Mucosa of descending colon (tissue), 3 donors: ENCODE data around the gene IL1RAPL2. TPM values are rescaled to one million over a fixed set of nuclear protein-coding genes. Genes with fewer than 3 reads are reported as not detected.

ENCODE experiments used
- ATAC-seq: fragments of 200-7000 bp; cut with Tn5 transposase; one replicate; pipeline ENCODE4 v1.9.1; 2020; ENCODE audit warnings: mild to moderate bottlenecking, moderate library complexity
- DNase-seq, 3 donors: peaks; one replicate each; pipeline ENCODE4 v3.0.0-alpha.2; 2020
- H3K36me3 ChIP-seq: fragments of 200-600 bp; one replicate; pipeline ENCODE4 v1.8.0; 2021; ENCODE audit warnings: low read depth, mild to moderate bottlenecking
- H3K4me1 ChIP-seq: fragments of 200-600 bp; one replicate; pipeline ENCODE4 v1.8.0; 2021; ENCODE audit warnings: low read depth, mild to moderate bottlenecking
- H3K4me3 ChIP-seq: fragments of 200-600 bp; one replicate; pipeline ENCODE4 v1.8.0; 2021; ENCODE audit warnings: mild to moderate bottlenecking
- H3K9me3 ChIP-seq: fragments of 200-600 bp; one replicate; pipeline ENCODE4 v1.8.0; 2021; ENCODE audit warnings: mild to moderate bottlenecking
- CTCF ChIP-seq: fragments of 200-600 bp; IDR thresholded peaks from one replicate; pipeline ENCODE4 v1.8.0; 2022; ENCODE audit warnings: antibody characterized with exemption, mild to moderate bottlenecking
- intact Hi-C, 2 donors: fragments of 100-400 bp; cut with DNase I in 1 of 2; cut with micrococcal nuclease in 1 of 2; formaldehyde crosslinking; loops; one replicate each; pipeline versions ENCODE4 v1.11.0 to v1.11.1; 2022; cut with DNase I, micrococcal nuclease
- total RNA-seq, 3 donors: library from RNA; stranded (reverse); fragmentation: NEBNext Ultra II Directional in 2 of 3; extraction: Animal tissue kit (Norgen Biotek cat#: 25700) in 2 of 3; gene quantifications; one replicate each; pipeline versions ENCODE4 v1.2.1 to v1.2.4, GENCODE V29; 2021 to 2023
- donor health status: DM: no; HTN: no; CAD: no; lungs with moderate emphysema.
- donor health status: DM: no; HTN: no; CAD: no.
- donor health status: DM: no; HTN: yes; CAD: no.

Gene IL1RAPL2
- total RNA-seq, 3 donors from 2014 or later: 0.19 TPM; not detected in 2

- ATAC-seq: no peak
Observed at GRCh38 chrX:105302246-105302645, 736.2 kb downstream of the IL1RAPL2 start.

GRCh38 chrX:105307762-105308161 is 741.8 kb downstream of the IL1RAPL2 start:
- H3K36me3 ChIP-seq: no peaks in the 10 kb centered on the region
- H3K4me3 ChIP-seq: no peak overlapping the region
- DNase-seq (no peak), ATAC-seq (no peak)
- no peaks in the 10 kb centered on the region for H3K9me3 ChIP-seq
- intact Hi-C loops: no loop called here
- TF ChIP-seq CTCF: no peak
- no peaks in the 10 kb centered on the region for H3K4me1 ChIP-seq

More at GRCh38 chrX:105302246-105302645, 736.2 kb downstream of the IL1RAPL2 start:
- DNase-seq: no peak
- Histone ChIP-seq H3K4me3 (no peak overlapping the region), H3K4me1 (no peaks in the 10 kb centered on the region), H3K36me3 (no peaks in the 10 kb centered on the region), H3K9me3 (no peaks in the 10 kb centered on the region)
- TF ChIP-seq CTCF: no peak
- intact Hi-C loops: no loop called here

- no peak for TF ChIP-seq CTCF
- no peak overlapping the region for H3K4me3 ChIP-seq
- H3K9me3 ChIP-seq: no peaks in the 10 kb centered on the region
- ATAC-seq (no peak), DNase-seq (no peak)
- intact Hi-C loops: no loop called here
- no peaks in the 10 kb centered on the region for H3K4me1 ChIP-seq
- no peaks in the 10 kb centered on the region for H3K36me3 ChIP-seq
Observed at GRCh38 chrX:105313596-105313995, 747.6 kb downstream of the IL1RAPL2 start.

GRCh38 chrX:105314458-105314857 is 748.5 kb downstream of the IL1RAPL2 start:
- H3K9me3 ChIP-seq: no peaks in the 10 kb centered on the region
- DNase-seq: no peak
- no peak for TF ChIP-seq CTCF
- no peaks in the 10 kb centered on the region for H3K36me3 ChIP-seq
- H3K4me3 ChIP-seq: no peak overlapping the region
- no peaks in the 10 kb centered on the region for H3K4me1 ChIP-seq
- no peak for ATAC-seq
- intact Hi-C loops: no loop called here

GRCh38 chrX:105315248-105315647 is 749.2 kb downstream of the IL1RAPL2 start:
- Histone ChIP-seq H3K36me3 (no peaks in the 10 kb centered on the region), H3K4me3 (no peak overlapping the region), H3K4me1 (no peaks in the 10 kb centered on the region), H3K9me3 (no peaks in the 10 kb centered on the region)
- intact Hi-C loops: no loop called here
- no peak for DNase-seq
- ATAC-seq: no peak
- TF ChIP-seq CTCF: no peak

- DNase-seq (no peak), ATAC-seq (no peak)
- no peak for TF ChIP-seq CTCF
- H3K9me3 ChIP-seq: no peaks in the 10 kb centered on the region
- H3K36me3 ChIP-seq: no peaks in the 10 kb centered on the region
- H3K4me3 ChIP-seq: no peak overlapping the region
- intact Hi-C loops: no loop called here
- no peaks in the 10 kb centered on the region for H3K4me1 ChIP-seq
Observed at GRCh38 chrX:105317117-105317516, 751.1 kb downstream of the IL1RAPL2 start.
